ENCODE data around the gene ARHGAP18.

DNA sequence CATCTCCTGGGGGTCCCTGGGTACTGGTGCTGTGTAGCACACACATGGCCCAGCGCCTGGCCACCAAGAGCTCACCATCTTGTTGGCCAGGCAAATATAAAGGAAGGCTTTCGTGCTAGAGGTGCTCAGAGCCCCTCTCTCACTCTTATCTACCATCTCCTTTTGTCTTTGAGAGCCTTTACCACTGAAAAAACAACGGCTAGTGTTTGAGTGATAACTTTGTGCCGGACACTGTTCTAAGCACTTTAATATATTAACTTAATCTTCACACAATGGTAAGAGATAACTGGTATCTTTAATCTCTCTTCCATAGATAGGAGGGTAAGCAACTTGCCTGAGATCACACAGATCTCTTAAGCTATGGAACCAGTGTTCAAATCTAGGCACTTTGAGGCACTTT lies 21.5 kb upstream of the ARHGAP18 start:
- TF ChIP-seq, protein P1, sequence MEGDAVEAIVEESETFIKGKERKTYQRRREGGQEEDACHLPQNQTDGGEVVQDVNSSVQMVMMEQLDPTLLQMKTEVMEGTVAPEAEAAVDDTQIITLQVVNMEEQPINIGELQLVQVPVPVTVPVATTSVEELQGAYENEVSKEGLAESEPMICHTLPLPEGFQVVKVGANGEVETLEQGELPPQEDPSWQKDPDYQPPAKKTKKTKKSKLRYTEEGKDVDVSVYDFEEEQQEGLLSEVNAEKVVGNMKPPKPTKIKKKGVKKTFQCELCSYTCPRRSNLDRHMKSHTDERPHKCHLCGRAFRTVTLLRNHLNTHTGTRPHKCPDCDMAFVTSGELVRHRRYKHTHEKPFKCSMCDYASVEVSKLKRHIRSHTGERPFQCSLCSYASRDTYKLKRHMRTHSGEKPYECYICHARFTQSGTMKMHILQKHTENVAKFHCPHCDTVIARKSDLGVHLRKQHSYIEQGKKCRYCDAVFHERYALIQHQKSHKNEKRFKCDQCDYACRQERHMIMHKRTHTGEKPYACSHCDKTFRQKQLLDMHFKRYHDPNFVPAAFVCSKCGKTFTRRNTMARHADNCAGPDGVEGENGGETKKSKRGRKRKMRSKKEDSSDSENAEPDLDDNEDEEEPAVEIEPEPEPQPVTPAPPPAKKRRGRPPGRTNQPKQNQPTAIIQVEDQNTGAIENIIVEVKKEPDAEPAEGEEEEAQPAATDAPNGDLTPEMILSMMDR (IDR thresholded peaks at IDR 0.05 in 4 of 5, conservative IDR thresholded peaks at IDR 0.05 in 1 of 5), result no peak
- no peak for TF ChIP-seq POLR2A (IDR thresholded peaks at IDR 0.05)

All from gastrocnemius medialis (tissue), 4 donors.